GM12891 (cell line): Measurements from ENCODE around the gene NLRP14.

Source experiments
- DNase-seq: peaks from one replicate; pipeline ENCODE4 v3.0.0; 2011; ENCODE audit warnings: low spot score; ENCODE audit not compliant: insufficient read length
- FAIRE-seq: peaks from 2 replicates; lab custom pipeline; 2011; peaks lifted over from hg19 to GRCh38; lab: Jason Lieb, UNC
- PAX5 ChIP-seq: IDR thresholded peaks from 2 replicates; pipeline ENCODE4 v1.6.1; 2011; ENCODE audit warnings: low read length, moderate library complexity, mild to moderate bottlenecking; ENCODE audit not compliant: insufficient read depth, severe bottlenecking
- POLR2A ChIP-seq: IDR thresholded peaks from 2 replicates; pipeline ENCODE4 v1.6.1; 2011; ENCODE audit warnings: low read depth, low read length, control low read depth
- POLR2AphosphoS5 ChIP-seq: IDR thresholded peaks from 2 replicates; pipeline ENCODE4 v1.6.1; 2011; ENCODE audit warnings: low read depth, low read length, control low read depth
- POU2F2 ChIP-seq: IDR thresholded peaks from 2 replicates; pipeline ENCODE4 v1.6.1; 2011; ENCODE audit warnings: low read depth, mild to moderate bottlenecking, control low read depth, low read length, moderate library complexity
- SPI1 ChIP-seq: IDR thresholded peaks from 2 replicates; pipeline ENCODE4 v1.6.1; 2011; ENCODE audit warnings: low read depth, low read length, control low read depth
- TAF1 ChIP-seq: IDR thresholded peaks from 2 replicates; pipeline ENCODE4 v1.6.1; 2011; ENCODE audit warnings: low read depth, low read length, control low read depth

The NLRP14 gene

DNA sequence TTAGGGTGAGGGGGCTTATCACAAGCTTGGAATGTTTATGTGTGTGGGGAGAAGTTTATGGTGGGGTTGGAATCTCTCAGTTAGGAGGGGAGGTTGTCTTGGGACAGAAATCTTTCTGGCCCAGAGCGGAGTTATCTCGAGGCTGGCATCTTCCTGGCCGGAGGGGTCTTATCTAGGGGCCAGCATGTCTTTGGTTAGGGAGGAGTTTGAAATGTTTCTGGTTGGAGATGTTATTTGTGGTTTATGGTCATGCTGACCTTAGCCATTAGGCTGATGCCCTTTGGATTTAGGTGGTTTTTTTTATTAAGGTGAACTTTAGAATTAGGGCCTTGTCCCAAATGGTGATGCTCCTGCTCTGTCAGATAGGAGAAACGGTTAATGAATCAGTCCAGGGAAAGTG lies 60.6 kb downstream of the NLRP14 start:
- TF ChIP-seq SPI1 (no peak), POLR2A (no peak), PAX5 (no peak), TAF1 (no peak), POU2F2 (no peak), POLR2AphosphoS5 (no peak)
- no peak for FAIRE-seq

DNA sequence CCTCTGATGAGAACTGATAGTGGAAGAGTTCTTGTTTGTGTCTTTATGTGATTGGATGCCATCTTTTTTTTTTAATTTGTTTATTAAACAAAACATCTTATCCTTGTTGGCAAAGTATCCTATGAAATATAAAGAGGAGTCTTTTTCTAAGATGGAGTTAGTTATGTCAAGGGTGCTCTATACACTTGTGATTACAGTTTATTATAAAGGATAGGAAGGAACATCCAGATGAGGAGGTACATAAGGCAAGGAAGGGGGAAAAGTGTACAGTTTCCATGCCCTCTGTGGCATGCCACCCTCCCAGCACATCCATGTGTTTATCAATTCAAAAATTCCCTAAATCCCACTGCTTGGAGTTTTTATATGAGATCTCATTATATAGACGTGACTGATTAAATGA lies 61.2 kb downstream of the NLRP14 start:
- FAIRE-seq (no peak), DNase-seq (no peak)
- TF ChIP-seq POLR2AphosphoS5, result no peak
- TF ChIP-seq POU2F2, result no peak
- no peak for TF ChIP-seq POLR2A
- TF ChIP-seq TAF1, result no peak
- TF ChIP-seq SPI1, result no peak
- no peak for TF ChIP-seq PAX5

More for the DNA sequence above, 60.6 kb downstream of the NLRP14 start:
- no peak for DNase-seq

DNA sequence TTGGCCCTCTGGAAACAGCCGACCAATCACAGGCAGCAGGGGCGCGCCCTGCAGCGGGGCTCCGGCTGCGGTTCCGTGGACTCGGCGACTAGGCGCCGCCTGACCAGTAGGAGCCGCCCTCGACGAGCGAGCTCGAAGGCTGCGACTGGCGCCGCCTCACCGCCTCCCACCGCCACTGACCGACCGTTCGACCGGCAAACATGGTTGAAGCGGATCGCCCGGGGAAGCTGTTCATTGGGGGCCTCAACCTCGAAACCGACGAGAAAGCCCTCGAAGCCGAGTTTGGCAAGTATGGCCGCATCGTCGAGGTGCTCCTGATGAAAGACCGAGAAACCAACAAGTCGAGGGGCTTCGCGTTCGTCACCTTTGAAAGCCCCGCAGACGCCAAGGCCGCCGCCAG lies 68.6 kb downstream of the NLRP14 start, which contains the start of gene RBMXL2:
TSS of gene RBMXL2 (plus strand) at position 78 of the 400 bp plus-strand sequence. CDS start at position 201, 123 bp downstream.
- no peak for DNase-seq
- FAIRE-seq, result no peak
- TF ChIP-seq TAF1, result no peak

DNA sequence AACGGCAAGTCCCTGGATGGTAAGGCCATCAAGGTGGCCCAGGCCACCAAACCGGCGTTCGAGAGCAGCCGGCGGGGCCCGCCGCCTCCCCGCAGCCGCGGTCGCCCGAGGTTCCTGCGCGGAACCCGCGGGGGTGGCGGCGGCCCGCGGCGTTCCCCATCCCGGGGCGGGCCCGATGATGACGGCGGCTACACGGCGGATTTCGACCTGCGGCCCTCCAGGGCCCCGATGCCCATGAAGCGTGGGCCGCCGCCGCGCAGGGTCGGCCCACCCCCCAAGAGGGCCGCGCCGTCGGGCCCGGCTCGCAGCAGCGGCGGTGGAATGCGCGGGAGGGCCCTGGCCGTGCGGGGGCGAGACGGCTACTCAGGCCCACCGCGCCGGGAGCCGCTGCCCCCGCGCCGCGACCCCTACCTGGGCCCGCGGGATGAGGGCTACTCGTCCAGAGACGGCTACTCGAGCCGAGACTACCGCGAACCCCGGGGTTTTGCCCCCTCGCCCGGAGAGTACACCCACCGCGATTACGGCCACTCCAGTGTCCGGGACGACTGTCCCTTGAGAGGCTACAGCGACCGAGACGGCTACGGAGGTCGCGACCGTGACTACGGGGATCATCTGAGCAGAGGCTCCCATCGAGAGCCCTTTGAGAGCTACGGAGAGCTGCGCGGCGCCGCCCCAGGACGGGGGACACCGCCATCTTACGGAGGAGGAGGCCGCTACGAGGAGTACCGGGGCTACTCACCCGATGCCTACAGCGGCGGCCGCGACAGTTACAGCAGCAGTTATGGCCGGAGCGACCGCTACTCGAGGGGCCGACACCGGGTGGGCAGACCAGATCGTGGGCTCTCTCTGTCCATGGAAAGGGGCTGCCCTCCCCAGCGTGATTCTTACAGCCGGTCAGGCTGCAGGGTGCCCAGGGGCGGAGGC lies 69.3 kb downstream of the NLRP14 start:
- no peak for TF ChIP-seq POLR2A
- TF ChIP-seq POU2F2, result no peak
- no peak for TF ChIP-seq SPI1
- TF ChIP-seq POLR2AphosphoS5, result no peak
- TF ChIP-seq PAX5, result no peak
- no peak for TF ChIP-seq TAF1
- FAIRE-seq, result no peak

DNA sequence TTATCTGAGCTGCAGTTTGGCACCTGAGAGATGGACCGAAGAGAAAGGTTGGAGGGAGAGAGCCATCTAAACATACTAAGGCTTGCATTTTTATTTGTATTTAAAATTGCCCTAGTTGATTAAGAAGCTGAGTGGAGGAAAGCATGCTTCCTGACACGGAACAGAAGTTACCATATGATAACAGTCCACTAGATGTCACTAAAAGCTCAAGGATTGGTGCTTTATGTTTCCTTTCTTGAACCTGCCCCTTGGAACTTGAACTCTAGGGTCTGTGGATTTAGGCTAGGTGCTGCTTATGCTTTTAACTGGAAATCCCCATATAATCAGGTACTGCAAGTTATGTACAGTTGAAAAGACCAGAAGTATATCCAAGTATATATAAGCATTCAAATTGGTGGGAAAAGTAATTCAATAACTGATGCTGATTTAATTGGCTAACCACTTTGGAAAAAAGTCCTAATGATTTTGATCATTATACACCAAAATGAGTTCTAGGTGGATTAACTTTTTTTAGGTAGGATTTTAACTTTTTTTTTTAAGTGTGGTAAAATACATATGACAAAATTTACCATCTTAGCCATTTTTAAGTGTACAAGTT lies 78.1 kb downstream of the NLRP14 start:
- TF ChIP-seq TAF1 (no peak), POLR2AphosphoS5 (no peak), POU2F2 (no peak), POLR2A (no peak), PAX5 (no peak), SPI1 (no peak)
- DNase-seq, result peak; percentile 18
- FAIRE-seq, result peak; percentile 89

More for the DNA sequence above, 69.3 kb downstream of the NLRP14 start:
- no peak for DNase-seq

DNA sequence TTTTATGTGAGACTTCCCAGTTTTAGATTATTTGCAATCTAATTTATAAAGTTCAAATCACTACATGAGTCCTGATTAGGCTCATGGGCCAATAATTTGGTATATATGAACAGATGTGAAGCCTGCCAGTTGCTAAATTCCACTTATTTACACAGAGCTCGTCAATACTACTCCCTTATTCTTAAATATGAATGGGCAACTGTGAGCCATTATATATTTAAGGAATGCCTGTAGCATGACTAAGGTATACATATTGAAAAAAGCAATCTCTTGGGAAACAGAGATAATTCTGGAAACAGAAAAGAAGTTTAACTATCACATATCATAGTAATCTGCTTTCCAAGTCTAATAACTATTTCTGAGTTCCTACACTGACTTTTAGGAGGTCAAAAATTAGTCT lies 95.5 kb downstream of the NLRP14 start:
- DNase-seq, result no peak

DNA sequence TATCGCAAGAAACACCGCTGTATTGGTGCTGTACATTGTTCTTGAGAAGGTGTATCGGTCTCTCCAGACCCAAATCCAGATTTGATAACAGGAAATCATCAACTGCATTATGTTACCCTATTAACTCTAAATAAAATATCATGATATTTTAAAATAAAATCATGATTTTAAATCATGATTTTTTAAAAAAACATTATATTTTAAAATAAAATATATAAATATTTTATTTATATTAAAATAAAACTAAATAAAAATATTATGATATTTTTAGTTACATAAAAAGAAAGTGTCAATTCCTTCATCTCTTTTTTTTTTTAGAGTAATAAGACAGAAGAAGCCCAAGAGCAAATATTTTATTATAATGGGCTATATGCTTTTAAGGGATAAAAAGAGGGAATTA lies 96.1 kb downstream of the NLRP14 start:
- no peak for DNase-seq
- TF ChIP-seq PAX5 (no peak), POU2F2 (no peak), POLR2A (no peak), SPI1 (no peak), POLR2AphosphoS5 (no peak), TAF1 (no peak)
- FAIRE-seq, result no peak

More for the DNA sequence above, 95.5 kb downstream of the NLRP14 start:
- TF ChIP-seq SPI1, result no peak
- TF ChIP-seq POU2F2, result no peak
- TF ChIP-seq POLR2A, result no peak
- no peak for FAIRE-seq
